HepG2 (cell line): ENCODE data around the gene CTNNA2. TPM values are rescaled to one million over a fixed set of nuclear protein-coding genes. Genes with fewer than 3 reads are reported as not detected.

Source experiments
- ATAC-seq: fragments of 200-7000 bp; cut with Tn5 transposase; 3 replicates; pipeline ENCODE4 v1.9.1; 2020; ENCODE audit warnings: mild to moderate bottlenecking, moderate library complexity
- BruUV-seq: library from RNA; stranded (reverse); fragments of 400-500 nt; replicated peaks from 2 replicates; lab custom pipeline; 2021; lab: Mats Ljungman, UMichigan
- CTCF ChIA-PET: fragments of 300-600 bp; formaldehyde crosslinking; extraction: SDS; loops from one replicate; lab custom pipeline; 2021; ENCODE audit warnings: low total read pairs, inconsistent platforms, low intra/inter-chr PET ratio; lab: Yijun Ruan, JAX
- POLR2A ChIA-PET: fragments of 350-600 bp; sonication (Branson Sonifier 250); formaldehyde crosslinking; loops from one replicate; lab custom pipeline; 2020; ENCODE audit warnings: antibody characterized with exemption, inconsistent platforms; lab: Yijun Ruan, JAX
- DNase-seq: peaks from one replicate; pipeline ENCODE4 v3.0.0-alpha.2; 2015; ENCODE audit warnings: low spot score
- FAIRE-seq: peaks from 3 replicates; lab custom pipeline; 2011; peaks lifted over from hg19 to GRCh38; lab: Jason Lieb, UNC
- H2AFZ ChIP-seq: one replicate; pipeline ENCODE4 v1.6.1; 2011; ENCODE audit warnings: low read length, inconsistent platforms
- H3K27ac ChIP-seq: fragments of 300-600 bp; 3 replicates; pipeline ENCODE4 v1.8.0; 2011; ENCODE audit warnings: mixed run types, mild to moderate bottlenecking, mixed read lengths, low read length, inconsistent platforms; ENCODE audit not compliant: insufficient read depth; ENCODE audit errors: extremely low read length
- H3K27me3 ChIP-seq, 2 experiments: fragments of 200-600 bp in 1 of 2; 2 replicates in 1 of 2; 3 replicates in 1 of 2; pipeline versions ENCODE4 v1.6.0 to v1.8.0; 2011; ENCODE audit warnings: low read length in 2 of 2, mild to moderate bottlenecking in 2 of 2, moderate library complexity in 2 of 2, inconsistent platforms in 1 of 2; ENCODE audit not compliant: insufficient read depth in 2 of 2, control insufficient read depth in 1 of 2
- H3K36me3 ChIP-seq, 2 experiments: fragments of 200-600 bp in 1 of 2; replicated peaks in 1 of 2; 2 replicates in 1 of 2; 3 replicates in 1 of 2; pipeline versions ENCODE4 v1.5.1 to v1.8.0; 2011; ENCODE audit warnings: low read length in 2 of 2, inconsistent platforms in 1 of 2; ENCODE audit not compliant: insufficient read depth in 2 of 2, control insufficient read depth in 1 of 2
- H3K4me1 ChIP-seq: 2 replicates; pipeline ENCODE4 v1.5.1; 2012; ENCODE audit warnings: low read length, inconsistent platforms; ENCODE audit not compliant: insufficient read depth
- H3K4me2 ChIP-seq: 2 replicates; pipeline ENCODE4 v1.6.0; 2011; ENCODE audit warnings: low read depth, low read length, inconsistent platforms
- H3K4me3 ChIP-seq, 3 experiments: fragments of 200-600 bp in 1 of 3; sonication (generic), shearing (Covaris generic) in 1 of 3; replicated peaks in 1 of 3; 2 replicates each; pipeline ENCODE4 v1.5.1; 2011 to 2016; ENCODE audit warnings: low read length in 3 of 3, inconsistent platforms in 2 of 3, low read depth in 2 of 3, mild to moderate bottlenecking in 2 of 3, control low read depth in 1 of 3, mixed read lengths in 1 of 3; ENCODE audit not compliant: insufficient read depth in 1 of 3
- H3K79me2 ChIP-seq: one replicate; pipeline ENCODE4 v1.6.1; 2011; ENCODE audit warnings: low read length, inconsistent platforms; ENCODE audit not compliant: insufficient read depth
- H3K9ac ChIP-seq: 2 replicates; pipeline ENCODE4 v1.6.0; 2011; ENCODE audit warnings: mild to moderate bottlenecking, low read depth, low read length, inconsistent platforms; ENCODE audit not compliant: insufficient read depth
- H3K9me3 ChIP-seq: 2 replicates; pipeline ENCODE4 v1.5.1; 2012; ENCODE audit warnings: mild to moderate bottlenecking, low read length
- H4K20me1 ChIP-seq: 2 replicates; pipeline ENCODE4 v1.6.0; 2011; ENCODE audit warnings: inconsistent platforms, mild to moderate bottlenecking, low read length, moderate library complexity; ENCODE audit not compliant: insufficient read depth
- BCL6 ChIP-seq: IDR thresholded peaks from 2 replicates; pipeline ENCODE4 v1.6.1; 2016; ENCODE audit warnings: missing genetic modification reagents, missing compliant biosample characterization
- FOXO1 ChIP-seq: sonication (generic); formaldehyde crosslinking; IDR thresholded peaks from 2 replicates; pipeline ENCODE4 v1.4.0; 2020; ENCODE audit warnings: missing genetic modification reagents
- GABPA ChIP-seq, 2 experiments: IDR thresholded peaks; 2 replicates each; pipeline ENCODE4 v1.6.1; 2011 to 2016; ENCODE audit warnings: low read depth in 2 of 2, low read length in 1 of 2, missing biosample characterization in 1 of 2, missing genetic modification characterization in 1 of 2
- SIX1 ChIP-seq: sonication (generic); formaldehyde crosslinking; IDR thresholded peaks from 2 replicates; pipeline ENCODE4 v1.4.0; 2020; ENCODE audit warnings: missing genetic modification reagents, borderline replicate concordance
- TOE1 ChIP-seq: sonication (generic); formaldehyde crosslinking; IDR thresholded peaks from 2 replicates; pipeline ENCODE4 v1.4.0; 2020; ENCODE audit warnings: mild to moderate bottlenecking, missing genetic modification reagents
- ZNF615 ChIP-seq: sonication (generic); formaldehyde crosslinking; IDR thresholded peaks from 2 replicates; pipeline ENCODE4 v1.5.0; 2020; ENCODE audit warnings: mild to moderate bottlenecking, missing genetic modification reagents, borderline replicate concordance
- WGBS: methylation state at CpG from one replicate; pipeline ENCODE4 v1.1.6; 2017; ENCODE audit warnings: low lambda C conversion rate; 5-methylcytosine and 5-hydroxymethylcytosine counted together
- in situ Hi-C: cut with HindIII; loops from 2 replicates; pipeline ENCODE4 v1.10.0; 2017; ENCODE audit warnings: low pct_unique_long_range_greater_than_20kb; ENCODE audit not compliant: extremely low pct_ligation_motif_present
- intact Hi-C: fragments of 100-400 bp; cut with micrococcal nuclease; formaldehyde crosslinking; loops from one replicate; pipeline ENCODE4 v1.10.0; 2022; ENCODE audit not compliant: unreplicated experiment
- polyA plus RNA-seq, 8 experiments: library from polyadenylated mRNA; depleted of rRNA in 3 of 8; stranded (reverse) in 7 of 8; unstranded in 1 of 8; fragments of >200 nt; fragmentation: Illumina TruSeq in 4 of 8; extraction: Trizol in 4 of 8; gene quantifications; 2 replicates each; pipeline versions ENCODE4 v1.2.1 to v1.2.3, GENCODE V29; 2011 to 2016; ENCODE audit warnings: low read depth in 4 of 8, missing spikeins in 1 of 8, mixed read lengths in 1 of 8; ENCODE audit not compliant: insufficient read depth in 1 of 8
- total RNA-seq, 5 experiments: library from RNA; depleted of rRNA; stranded (reverse); fragments of >200 nt; fragmentation: Illumina TruSeq; extraction: Trizol; gene quantifications; 2 replicates each; pipeline ENCODE4 v1.2.3, GENCODE V29; 2016; ENCODE audit warnings: low read depth in 1 of 5
- TF ChIP-seq, protein P1 (sequence below): sonication (generic); formaldehyde crosslinking; IDR thresholded peaks from 2 replicates; pipeline ENCODE4 v1.8.1; 2023; ENCODE audit warnings: missing genetic modification reagents, mild to moderate bottlenecking, borderline replicate concordance
- TF ChIP-seq, protein P2 (sequence below): sonication (generic); formaldehyde crosslinking; IDR thresholded peaks from 2 replicates; pipeline ENCODE4 v1.5.0; 2020; ENCODE audit warnings: mild to moderate bottlenecking, missing genetic modification reagents, borderline replicate concordance

Gene CTNNA2
- total and polyA plus RNA-seq, 2 of the 13 experiments (the other 11 are each of a cell fraction or from before 2014, with no cell fraction given) = not detected

DNA sequence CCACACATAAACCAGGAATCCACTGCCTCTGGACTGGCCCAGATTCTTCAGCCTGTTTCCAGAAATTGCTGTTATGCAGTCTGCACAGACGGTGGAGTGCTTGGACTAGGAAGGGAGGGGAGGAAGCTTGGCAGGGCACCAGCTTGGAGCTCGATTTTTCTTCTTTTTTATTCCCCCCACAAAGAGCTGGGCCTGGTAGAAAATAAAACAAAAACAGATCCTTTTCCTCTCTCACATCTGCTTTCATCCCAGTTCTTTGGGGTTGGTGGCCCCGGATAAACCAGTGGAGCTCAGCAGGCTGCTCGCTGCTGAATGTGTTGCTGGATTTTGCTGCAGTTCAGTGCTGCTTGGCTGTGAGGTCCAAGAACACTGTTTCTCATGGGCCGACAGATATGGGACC lies 775.7 kb downstream of the CTNNA2 start:
- Histone ChIP-seq H4K20me1 (no peaks in the 10 kb centered on the region), H3K9ac (no peak overlapping the region), H3K4me3 (no peak overlapping the region), H3K9me3 (no peaks in the 10 kb centered on the region), H3K36me3 (no peaks in the 10 kb centered on the region), H3K27ac (no peak overlapping the region), H3K4me2 (no peak overlapping the region), H3K27me3 (no peaks in the 10 kb centered on the region), H2AFZ (no peak overlapping the region), H3K4me1 (no peaks in the 10 kb centered on the region), H3K79me2 (no peaks in the 10 kb centered on the region)
- intact Hi-C loops = no loop called here
- peak; percentile 54; the same call in 1 of the 3 replicates for ATAC-seq
- no peak for TF ChIP-seq GABPA (IDR thresholded peaks at IDR 0.05; ENCODE audit: low read depth, low read length)
- no peak for TF ChIP-seq GABPA (CRISPR knock-in tag; IDR thresholded peaks at IDR 0.05; ENCODE audit: low read depth)
- no peak for TF ChIP-seq BCL6 (CRISPR knock-in tag)
- TF ChIP-seq, protein P1, sequence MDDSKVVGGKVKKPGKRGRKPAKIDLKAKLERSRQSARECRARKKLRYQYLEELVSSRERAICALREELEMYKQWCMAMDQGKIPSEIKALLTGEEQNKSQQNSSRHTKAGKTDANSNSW (CRISPR knock-in tag) = no peak
- TF ChIP-seq, protein P2, sequence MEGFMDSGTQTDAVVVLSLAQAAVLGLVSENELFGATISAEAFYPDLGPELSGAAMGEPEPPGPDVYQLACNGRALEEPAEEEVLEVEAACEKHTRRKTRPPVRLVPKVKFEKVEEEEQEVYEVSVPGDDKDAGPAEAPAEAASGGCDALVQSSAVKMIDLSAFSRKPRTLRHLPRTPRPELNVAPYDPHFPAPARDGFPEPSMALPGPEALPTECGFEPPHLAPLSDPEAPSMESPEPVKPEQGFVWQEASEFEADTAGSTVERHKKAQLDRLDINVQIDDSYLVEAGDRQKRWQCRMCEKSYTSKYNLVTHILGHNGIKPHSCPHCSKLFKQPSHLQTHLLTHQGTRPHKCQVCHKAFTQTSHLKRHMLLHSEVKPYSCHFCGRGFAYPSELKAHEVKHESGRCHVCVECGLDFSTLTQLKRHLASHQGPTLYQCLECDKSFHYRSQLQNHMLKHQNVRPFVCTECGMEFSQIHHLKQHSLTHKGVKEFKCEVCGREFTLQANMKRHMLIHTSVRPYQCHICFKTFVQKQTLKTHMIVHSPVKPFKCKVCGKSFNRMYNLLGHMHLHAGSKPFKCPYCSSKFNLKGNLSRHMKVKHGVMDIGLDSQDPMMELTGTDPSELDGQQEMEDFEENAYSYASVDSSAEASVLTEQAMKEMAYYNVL = no peak
- no peak for TF ChIP-seq FOXO1 (CRISPR knock-in tag)
- no peak for TF ChIP-seq ZNF615
- TF ChIP-seq TOE1 (CRISPR knock-in tag) = no peak
- TF ChIP-seq SIX1 (CRISPR knock-in tag) = no peak
- no peak for DNase-seq
- in situ Hi-C loops = no loop called here
- no TSS peak for BruUV-seq
- ChIA-PET POLR2A (no interaction called here), CTCF (no interaction called here)
- WGBS = 30% methylated on average over 5 of the region's 5 CpGs
- FAIRE-seq = no peak
